GM19438 (cell line): Measurements from ENCODE around the gene PPL.

Source experiments
- ATAC-seq: cut with Tn5 transposase; IDR thresholded peaks from one replicate; pipeline ENCODE4 v1.9.1; 2021; ENCODE audit warnings: low read depth; ENCODE audit not compliant: unreplicated experiment

The PPL gene

GRCh38 chr16:4869147-4869805 lies 67.7 kb downstream of the PPL start:
- ATAC-seq = no peak

GRCh38 chr16:4868535-4868934 lies 68.4 kb downstream of the PPL start:
- ATAC-seq = no peak

GRCh38 chr16:4868026-4868425 lies 68.9 kb downstream of the PPL start:
- no peak for ATAC-seq

DNA sequence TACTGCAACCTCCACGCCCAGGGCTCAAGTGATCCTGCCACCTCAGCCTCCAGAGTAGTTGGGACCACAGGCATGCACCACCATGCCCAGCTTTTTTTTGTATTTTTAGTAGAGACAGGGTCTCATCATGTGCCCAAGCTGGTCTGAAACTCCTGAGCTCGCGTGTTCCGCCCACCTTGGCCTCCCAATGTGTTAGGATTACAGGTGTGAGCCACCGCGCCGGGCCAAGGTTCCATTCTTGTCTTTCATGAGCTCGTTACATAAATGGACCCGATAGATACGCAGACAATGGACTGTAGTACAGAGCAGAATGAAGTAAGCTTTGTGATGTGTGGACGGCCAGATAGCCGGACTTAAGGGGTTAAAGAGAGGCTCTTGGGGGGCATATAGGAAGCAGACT lies 70.4 kb downstream of the PPL start:
- no peak for ATAC-seq

DNA sequence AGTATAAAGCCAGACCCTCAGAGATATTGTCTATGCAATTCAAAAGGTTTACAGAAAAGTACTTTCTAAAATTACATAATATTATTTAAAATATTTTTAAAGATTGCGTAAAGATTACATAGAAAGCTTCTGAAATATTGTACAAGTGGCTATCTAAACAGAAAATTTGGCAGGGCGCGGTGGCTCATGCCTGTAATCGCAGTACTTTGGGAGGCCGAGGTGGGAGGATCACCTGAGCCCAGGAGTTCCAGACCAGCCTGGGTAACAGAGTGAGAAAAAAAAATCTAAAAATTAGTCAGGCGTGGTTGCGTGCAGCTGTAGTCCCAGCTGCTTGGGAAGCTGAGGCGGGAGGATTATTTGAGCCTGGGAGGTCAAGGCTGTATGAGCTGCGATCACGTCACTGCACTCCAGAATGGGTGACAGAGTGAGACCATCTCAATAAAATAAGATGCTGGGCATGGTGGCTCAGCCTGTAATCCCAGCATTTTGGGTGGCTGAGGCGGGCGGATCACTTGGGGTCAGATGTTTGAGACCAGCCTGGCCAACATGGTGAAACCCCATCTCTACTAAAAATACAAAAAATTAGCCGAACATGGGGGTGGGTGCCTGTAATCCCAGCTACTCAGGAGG lies 71.6 kb downstream of the PPL start:
- no peak for ATAC-seq

DNA sequence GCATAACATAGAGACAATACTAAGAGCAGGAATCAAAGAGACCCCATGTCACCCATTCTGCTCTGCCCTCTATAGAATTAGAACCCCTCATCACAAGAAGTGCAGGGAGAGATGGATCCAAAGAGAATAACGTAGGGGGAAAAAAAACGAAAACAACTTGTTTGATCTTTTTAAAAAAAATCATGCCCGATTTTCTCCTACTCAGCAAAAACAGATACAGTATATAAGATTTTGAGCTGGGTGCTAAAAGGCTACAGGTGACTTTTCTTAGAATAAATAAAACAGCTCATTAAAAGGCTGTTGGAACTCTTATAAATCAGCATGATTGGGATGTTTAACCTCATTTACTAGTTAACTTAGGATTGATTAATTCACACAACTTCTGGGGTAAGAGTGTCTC lies 72.2 kb downstream of the PPL start:
- ATAC-seq = no peak

GRCh38 chr16:4862639-4863038 lies 74.3 kb downstream of the PPL start:
- ATAC-seq = no peak

DNA sequence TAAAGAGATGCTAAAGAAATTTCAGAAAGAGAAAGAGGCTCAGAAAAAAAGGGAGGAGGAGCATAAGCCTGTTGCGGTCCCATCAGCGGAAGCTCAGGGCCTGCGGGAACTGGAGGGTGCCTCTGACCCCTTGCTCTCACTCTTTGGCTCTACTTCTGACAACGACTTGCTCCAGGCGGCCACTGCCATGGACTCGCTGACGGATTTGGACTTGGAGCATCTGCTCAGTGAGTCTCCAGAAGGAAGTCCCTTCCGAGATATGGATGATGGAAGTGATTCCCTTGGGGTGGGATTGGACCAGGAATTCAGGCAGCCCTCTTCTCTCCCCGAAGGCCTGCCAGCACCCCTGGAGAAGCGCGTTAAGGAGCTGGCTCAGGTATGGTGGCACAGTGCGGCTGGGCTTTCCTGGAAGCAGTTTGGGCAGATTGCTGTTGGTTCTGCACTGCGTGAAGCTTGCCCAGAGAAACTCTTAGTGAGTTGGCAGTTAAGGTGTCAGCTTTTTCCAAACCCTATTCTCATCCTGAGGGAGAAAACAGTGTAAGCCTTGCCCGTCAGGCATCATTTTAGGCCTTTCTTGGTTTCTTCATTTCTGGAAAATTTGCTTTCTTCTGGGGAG lies 76.1 kb downstream of the PPL start:
- ATAC-seq = no peak

DNA sequence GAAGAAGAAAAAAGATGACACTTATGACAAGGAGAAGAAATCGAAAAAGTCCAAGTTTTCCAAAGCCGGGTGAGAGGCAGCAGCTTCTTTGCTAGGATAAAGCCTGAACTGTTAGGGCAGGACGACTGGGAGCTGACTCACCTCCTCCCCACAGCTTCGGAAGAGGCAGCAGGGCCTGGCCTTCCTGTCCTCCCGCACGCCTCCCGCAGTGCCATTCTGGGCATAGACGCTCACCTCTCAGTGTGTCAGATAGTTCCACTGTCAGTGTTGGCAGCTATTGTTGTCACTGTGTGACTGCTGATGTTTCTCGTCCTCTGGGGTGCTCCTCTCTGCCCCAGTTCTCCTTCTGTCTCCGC lies 77.1 kb downstream of the PPL start:
- no peak for ATAC-seq

DNA sequence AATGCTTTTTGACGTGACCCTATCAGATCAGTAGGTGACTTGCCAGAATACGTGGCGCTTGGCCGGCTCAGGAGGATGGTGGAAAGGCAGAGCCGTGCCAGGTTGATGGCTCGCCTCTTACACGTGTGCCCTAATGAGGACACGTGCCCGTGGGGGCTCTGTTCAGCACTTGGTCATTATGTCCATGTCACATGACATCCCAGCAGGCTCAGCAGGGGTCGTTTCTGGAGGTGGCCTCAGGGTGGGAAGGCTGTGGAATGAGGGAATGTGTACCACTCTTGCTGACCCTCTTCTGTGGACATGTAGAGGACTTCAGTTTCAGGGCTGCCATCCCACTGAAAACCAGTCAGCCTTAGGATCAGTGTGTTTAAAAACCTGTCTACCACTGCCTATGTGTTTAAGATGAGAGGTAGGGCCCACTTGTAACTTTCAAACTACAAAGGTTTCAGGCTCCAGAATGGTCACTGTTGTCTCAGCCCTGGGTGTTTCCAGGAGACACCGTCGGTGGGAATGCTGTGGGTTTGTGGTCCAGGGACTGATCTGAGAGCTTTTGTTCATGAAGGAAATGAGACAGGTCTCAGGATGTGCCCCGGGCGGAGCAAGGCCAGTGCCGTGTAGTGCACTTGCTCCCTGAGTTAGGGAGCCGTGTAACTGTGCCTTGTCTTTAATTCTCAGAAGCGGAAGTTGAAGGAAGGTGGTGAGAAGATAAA lies 77.6 kb downstream of the PPL start:
- no peak for ATAC-seq

DNA sequence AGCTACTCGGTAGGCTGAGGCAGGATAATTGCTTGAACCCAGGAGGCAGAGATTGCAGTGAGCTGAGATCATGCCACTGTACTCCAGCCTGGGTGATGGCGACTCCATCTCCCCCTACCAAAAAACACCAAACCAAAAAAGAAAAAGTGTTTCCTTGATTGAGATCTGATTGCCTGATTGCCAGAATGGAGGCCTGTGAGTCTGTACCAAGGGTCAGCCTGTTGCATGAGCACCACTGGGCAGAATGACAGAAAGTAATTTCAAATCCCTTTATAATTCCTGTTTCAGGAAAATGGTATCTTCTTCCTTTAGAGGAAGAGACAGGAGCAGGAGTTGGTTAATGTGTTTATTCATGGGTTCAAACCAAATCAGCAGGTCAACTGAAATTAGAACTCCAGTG lies 81.1 kb downstream of the PPL start:
- ATAC-seq = no peak

GRCh38 chr16:4855371-4855770 lies 81.6 kb downstream of the PPL start:
- ATAC-seq = no peak

- no peak for ATAC-seq
These were observed 84.6 kb downstream of the PPL start for GRCh38 chr16:4852221-4852872.

- no peak for ATAC-seq
These were observed 86.7 kb downstream of the PPL start for GRCh38 chr16:4850211-4850610.

DNA sequence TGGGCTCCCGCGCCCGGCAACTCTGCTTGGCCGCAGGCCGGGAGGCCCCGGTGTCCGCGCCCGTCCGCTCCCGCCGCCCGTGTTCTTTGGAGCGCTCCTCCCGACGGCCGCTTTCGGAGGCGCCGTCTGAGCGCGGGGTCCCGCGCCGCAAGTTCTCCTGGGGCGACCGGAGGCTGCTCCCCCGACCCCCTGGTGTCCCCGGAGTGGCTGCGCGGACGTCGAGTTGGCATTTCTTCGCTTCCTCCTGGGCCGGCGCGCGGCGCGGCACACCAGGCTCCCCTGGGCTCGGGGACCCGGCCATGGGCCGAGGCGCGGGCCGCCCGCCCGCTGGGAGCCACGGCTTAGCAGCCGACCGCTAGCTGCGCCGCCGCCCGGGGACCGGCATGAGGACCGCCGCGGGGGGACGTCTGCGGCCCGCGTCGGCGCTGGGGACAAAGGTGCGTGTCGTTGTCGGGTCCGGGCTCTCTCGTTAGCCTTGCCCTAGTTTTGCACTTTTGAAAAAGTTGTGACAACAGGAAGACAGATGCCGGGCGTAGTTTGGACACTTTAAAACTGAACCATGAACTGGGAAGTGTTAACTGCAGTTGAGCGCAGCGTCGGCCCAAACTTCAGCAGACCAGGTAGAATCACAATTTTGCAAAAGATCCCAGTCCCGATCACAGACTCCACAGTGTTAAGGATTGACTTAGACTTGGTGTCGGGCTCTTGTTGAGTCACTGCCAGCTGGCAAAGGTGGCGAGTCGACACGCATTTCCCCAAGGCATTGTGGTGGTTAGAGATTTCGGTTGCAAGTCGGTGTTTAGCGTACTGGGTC lies 89.0 kb downstream of the PPL start:
- ATAC-seq = peak; percentile 19

DNA sequence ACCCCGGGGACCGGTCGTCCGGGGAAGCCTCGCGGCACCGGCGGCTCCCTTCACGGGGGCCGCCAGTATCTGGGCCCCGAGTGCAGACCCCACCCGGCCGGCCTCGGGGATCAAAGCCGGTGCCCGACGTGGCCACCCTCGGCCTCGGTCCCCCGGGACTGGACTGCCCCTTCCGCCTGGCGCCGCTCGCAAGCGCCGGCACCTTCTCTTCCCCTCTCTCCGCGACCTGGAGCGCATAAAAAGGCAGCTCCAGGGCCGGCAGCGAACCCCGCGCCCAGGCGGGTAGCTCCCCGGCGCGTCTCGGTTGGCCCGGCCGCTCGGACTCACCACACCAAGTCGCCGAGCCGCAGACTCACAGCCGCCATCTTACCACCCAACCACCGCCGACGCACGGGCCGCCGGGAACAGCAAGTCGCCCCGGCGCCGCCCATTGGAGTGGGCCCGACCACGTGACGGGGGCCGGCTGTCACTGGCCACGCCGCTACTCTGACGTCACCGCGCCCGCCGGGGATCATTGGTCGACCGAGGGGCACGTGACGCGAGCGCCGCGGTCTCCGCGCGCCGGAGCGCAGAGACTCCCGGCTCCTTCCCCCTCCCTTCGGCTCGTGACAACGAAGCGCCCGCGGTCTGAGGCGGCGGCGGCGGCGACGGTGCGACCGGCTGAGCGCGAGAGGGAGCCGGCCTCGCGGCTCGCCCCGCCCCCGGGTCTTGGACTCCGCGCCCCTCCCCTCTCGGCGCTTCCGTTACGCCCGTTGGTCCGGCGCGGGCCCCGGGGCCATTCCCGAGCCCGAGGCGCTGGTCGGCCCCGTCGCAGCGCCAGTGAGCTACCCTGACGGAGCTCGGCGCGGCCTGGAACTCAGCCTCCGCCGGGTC lies 89.8 kb downstream of the PPL start, which contains the start of the genes GLYR1 and UBN1:
Gene GLYR1, minus strand, starts transcription at position 388 of the 873 bp plus-strand sequence. Its CDS starts 23 bp downstream, at position 365.
Gene UBN1, plus strand, starts transcription at position 581 of the 873 bp plus-strand sequence. CDS start 5,437 bp downstream, outside the sequence.
- ATAC-seq = peak; percentile 82

- peak; percentile 39 for ATAC-seq
These were observed 90.4 kb downstream of the PPL start for GRCh38 chr16:4846503-4846900.

DNA sequence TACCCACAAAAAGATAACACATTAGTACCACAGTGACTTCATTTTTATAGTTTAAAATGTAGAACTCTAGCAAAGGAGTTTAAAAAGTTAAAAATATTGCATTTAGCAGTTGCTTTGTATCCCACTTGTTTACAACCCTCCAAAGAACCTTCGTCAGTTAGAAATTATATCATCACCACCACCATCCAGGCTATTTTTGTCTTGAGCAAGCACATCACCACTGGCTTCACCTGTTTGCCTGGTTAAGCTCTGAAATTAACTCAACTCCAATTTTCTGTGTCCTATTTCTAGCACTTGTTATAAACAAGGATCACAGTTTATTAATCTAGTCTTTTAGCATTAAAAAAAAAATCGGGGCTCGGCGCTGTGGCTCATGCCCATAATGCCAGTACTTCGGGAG lies 96.0 kb downstream of the PPL start:
- no peak for ATAC-seq

DNA sequence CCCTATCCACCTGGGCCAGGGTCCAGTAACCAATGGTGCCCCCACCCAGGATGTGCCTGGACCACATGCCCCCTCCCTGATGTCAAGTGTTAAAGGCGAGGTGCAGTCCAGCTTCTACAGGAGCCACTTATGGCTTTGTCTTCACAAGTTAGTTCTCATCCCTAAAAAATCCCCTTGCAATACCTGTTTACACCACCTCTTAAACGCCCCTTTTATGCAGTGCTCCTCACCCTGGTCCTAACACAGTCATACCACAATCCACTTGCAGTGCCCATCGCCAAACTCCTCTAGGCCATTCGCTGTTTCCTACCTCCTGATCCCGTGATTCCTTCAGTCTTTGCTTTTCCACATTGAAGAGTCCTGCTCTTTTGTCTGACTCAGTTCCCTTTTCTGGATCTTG lies 97.0 kb downstream of the PPL start:
- ATAC-seq = no peak
